GM18517 (cell line): ENCODE data around the gene ZNF385D.
"Not testable (repeated sequence)": the region's sequence is repeated elsewhere in the genome, so short reads cannot be mapped to it uniquely, and the experiment has no call there.

Experiments used
- ATAC-seq: cut with Tn5 transposase; IDR thresholded peaks from one replicate; pipeline ENCODE4 v1.9.1; 2021; ENCODE audit warnings: mild to moderate bottlenecking, moderate library complexity; ENCODE audit not compliant: unreplicated experiment

Gene ZNF385D

GRCh38 chr3:21393683-21394311 lies 357.2 kb downstream of the ZNF385D start:
- ATAC-seq: no peak

DNA sequence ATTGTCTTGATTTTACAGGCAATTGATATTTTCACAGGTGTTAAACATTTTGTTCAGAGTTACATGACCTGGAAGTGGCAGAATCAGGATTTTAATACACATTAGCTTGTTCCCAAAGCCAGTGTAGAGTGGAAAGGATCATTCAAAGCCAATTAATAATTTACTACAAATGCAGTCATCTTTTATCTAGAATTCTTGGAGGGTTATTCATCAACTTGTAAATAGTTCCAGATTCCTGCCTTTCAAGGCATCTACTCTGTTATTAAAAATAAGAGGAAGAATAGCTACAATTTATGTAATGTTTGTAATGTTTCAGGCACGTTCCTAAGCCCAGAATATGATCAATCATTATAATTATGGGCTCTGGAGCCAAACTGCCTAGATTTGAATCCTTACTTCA lies 358.5 kb downstream of the ZNF385D start:
- ATAC-seq: no peak

DNA sequence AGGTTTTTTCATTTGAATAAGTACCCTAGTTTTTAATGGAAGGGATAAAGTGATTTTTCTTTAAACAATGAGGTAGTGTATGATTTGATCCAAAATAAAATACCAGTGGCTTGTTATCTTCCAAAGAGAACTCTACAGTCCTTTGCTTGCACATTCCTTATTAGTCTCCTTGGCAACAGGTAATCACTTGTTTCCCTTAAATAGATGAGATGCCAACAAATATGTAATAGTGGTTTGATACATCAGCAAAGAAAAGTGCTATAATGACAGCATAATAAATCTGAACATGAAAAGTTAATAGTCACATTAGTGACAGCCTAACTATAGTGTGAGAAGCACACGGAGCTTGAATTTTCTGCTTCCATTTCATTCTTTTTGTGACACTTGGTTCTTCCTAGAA lies 360.2 kb downstream of the ZNF385D start:
- ATAC-seq: no peak

DNA sequence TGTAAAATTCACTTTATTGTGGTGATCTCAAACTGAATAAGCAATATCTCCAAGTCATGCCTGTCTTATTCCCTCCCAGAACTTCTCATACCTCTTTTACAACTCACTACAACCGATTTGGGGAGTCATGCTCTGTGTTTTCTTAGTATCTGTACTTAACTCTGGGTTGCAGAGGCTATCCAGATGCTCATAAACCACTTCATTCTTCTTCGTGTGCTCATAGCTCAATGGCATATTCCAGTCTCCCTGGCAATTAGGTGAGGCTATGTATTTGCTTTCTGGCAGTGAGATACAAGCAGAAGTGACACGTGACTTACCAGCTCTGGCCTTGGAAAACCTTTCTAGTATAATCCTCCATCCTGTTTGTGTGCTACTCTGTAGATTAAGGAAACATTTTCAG lies 360.9 kb downstream of the ZNF385D start:
- no peak for ATAC-seq

DNA sequence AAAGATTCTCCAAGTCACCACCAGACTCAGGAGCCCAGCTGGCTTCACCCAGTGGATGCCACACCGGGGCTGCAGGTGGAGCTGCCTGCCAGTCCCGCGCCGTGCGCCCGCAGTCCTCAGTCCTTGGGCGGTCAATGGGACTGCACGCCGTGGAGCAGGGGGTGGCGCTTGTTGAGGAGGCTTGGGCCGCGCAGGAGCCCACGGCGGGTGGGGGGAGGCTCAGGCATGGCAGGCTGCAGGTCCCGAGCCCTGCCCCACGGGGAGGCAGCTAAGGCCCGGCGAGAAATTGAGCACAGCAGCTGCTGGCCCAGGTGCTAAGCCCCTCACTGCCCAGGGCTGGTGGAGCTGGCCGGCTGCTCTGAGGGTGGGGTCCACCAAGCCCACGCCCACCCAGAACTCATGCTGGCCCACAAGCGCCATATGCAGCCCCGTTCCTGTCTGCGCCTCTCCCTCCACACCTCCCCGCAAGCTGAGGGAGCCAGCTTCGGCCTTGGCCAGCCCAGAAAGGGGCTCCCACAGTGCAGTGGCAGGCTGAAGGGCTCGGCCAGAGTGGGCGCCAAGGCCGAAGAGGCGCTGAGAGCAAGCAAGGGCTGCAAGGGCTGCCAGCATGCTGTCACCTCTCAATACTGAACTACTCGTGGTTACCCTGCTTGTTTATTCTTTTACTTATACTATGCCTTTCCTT lies 363.7 kb downstream of the ZNF385D start:
- not testable (repeated sequence) for ATAC-seq

DNA sequence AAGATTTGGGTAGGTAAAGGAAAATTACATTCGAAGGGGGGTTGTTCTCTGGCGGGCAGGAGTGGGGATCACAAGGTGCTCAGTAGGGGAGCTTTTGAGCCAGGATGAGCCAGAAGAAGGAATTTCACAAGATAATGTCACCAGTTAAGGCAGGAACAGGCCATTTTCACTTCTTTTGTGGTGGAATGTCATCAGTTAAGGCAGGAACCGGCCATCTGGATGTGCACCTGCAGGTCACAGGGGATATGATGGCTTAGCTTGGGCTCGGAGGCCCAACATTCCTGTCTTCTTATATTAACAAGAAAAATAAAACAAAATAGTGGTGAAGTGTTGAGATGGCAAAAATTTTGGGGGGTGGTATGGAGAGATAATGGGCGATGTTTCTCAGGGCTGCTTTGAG lies 373.0 kb downstream of the ZNF385D start:
- ATAC-seq: not testable (repeated sequence)

DNA sequence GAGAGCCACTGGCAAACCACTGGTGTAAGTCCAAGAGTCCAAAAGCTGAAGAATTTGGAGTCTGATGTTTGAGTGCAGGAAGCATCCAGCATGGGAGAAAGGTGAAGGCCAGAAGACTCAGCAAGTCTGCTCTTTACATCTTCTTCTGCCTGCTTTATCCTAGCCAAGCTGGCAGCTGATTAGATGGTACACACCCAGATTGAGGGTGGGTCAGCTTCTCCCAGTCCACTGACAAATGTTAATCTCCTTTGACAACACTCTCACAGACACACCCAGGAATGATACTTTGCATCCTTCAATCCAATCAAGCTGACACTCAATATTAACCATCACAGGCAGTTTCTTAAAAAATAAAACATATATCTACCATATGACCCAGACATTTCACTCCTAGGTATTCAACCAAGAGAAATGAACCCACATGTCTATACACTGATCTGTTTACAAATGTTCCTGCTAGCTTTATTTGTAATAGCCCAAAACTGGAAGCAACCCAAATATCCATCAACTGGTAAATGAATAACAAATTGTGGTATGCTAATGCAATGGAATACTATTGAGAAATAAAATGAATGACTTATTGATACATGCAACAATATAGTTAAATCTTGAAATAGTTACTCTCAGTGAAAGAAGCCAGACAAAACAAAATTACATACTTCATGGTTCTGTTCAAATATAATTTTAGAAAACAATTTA lies 373.8 kb downstream of the ZNF385D start:
- no peak for ATAC-seq

DNA sequence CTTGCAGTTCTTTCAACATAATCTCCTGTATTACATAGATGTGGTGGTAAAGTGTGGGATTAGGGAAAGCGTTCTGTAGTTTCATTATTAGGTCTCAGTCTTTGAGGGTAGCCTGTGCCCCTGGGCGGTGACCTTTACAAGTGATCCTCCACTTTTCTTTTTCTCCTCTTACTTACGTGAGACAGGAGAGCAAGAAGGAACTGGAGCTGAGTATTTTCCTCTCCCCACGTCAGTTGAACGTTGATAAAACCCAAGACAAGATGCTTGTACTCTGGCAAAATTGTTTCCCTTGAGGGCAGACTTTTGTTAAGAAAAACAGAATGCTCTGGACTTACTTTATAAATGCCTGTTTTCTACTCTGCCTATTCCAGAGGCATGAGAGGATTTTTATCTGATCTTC lies 378.7 kb downstream of the ZNF385D start:
- no peak for ATAC-seq
